ENCODE measurements around the gene CD27.

Gene CD27

GRCh38 chr12:6434205-6435140 is 10.3 kb upstream of the CD27 start:
- in situ Hi-C loops (cut with HindIII; ENCODE audit: low sequenced_read_pairs), result no loop called here
- H3K4me3 ChIP-seq (ENCODE audit: low read depth, low read length), result no peak overlapping the region
- no peak for TF ChIP-seq CTCF (IDR thresholded peaks at IDR 0.05; ENCODE audit: low read depth, low read length, missing control alignments)
- DNase-seq (ENCODE audit: low read depth), result no peak

- in situ Hi-C loops (cut with HindIII; ENCODE audit: low sequenced_read_pairs), result no loop called here
- H3K4me3 ChIP-seq (ENCODE audit: low read depth, low read length), result no peak overlapping the region
- no peak for TF ChIP-seq CTCF (IDR thresholded peaks at IDR 0.05; ENCODE audit: low read depth, low read length, missing control alignments)
- DNase-seq (ENCODE audit: low read depth), result no peak
These were observed 8.6 kb upstream of the CD27 start for GRCh38 chr12:6435961-6436715.

GRCh38 chr12:6437586-6437985 is 7.2 kb upstream of the CD27 start:
- H3K4me3 ChIP-seq (ENCODE audit: low read depth, low read length), result no peak overlapping the region
- no peak for TF ChIP-seq CTCF (IDR thresholded peaks at IDR 0.05; ENCODE audit: low read depth, low read length, missing control alignments)
- no peak for DNase-seq (ENCODE audit: low read depth)
- in situ Hi-C loops (cut with HindIII; ENCODE audit: low sequenced_read_pairs), result no loop called here

GRCh38 chr12:6438345-6438744 is 6.4 kb upstream of the CD27 start:
- H3K4me3 ChIP-seq (ENCODE audit: low read depth, low read length), result no peak overlapping the region
- DNase-seq (ENCODE audit: low read depth), result no peak
- no peak for TF ChIP-seq CTCF (IDR thresholded peaks at IDR 0.05; ENCODE audit: low read depth, low read length, missing control alignments)
- in situ Hi-C loops (cut with HindIII; ENCODE audit: low sequenced_read_pairs), result no loop called here

- in situ Hi-C loops (cut with HindIII; ENCODE audit: low sequenced_read_pairs), result no loop called here
- H3K4me3 ChIP-seq (ENCODE audit: low read depth, low read length), result no peak overlapping the region
- no peak for DNase-seq (ENCODE audit: low read depth)
- no peak for TF ChIP-seq CTCF (IDR thresholded peaks at IDR 0.05; ENCODE audit: low read depth, low read length, missing control alignments)
These were observed 4.4 kb upstream of the CD27 start for GRCh38 chr12:6440391-6440790.

GRCh38 chr12:6442836-6443235 is 1.9 kb upstream of the CD27 start:
- in situ Hi-C loops (cut with HindIII; ENCODE audit: low sequenced_read_pairs), result no loop called here
- no peak for TF ChIP-seq CTCF (IDR thresholded peaks at IDR 0.05; ENCODE audit: low read depth, low read length, missing control alignments)
- DNase-seq (ENCODE audit: low read depth), result no peak
- no peak overlapping the region for H3K4me3 ChIP-seq (ENCODE audit: low read depth, low read length)
